GM13977 (cell line): ENCODE results near the gene HYAL4.
A peak's percentile ranks its signal among the peaks of the same experiment; 100 is the strongest.

Experiments
- DNase-seq: peaks from one replicate; pipeline ENCODE4 v3.0.0; 2012; ENCODE audit warnings: low spot score
- CTCF ChIP-seq: IDR thresholded peaks from 2 replicates; pipeline ENCODE4 v1.5.1; 2012; ENCODE audit warnings: mild to moderate bottlenecking, control low read depth; ENCODE audit not compliant: insufficient read depth; ENCODE audit errors: extremely low read depth, missing control alignments
- in situ Hi-C: fragments of 300-500 bp; cut with MboI; formaldehyde crosslinking; loops from one replicate; pipeline ENCODE4 v1.12.0; 2022; ENCODE audit warnings: low sequenced_read_pairs, low pct_unique_long_range_greater_than_20kb, mixed read lengths, inconsistent platforms; ENCODE audit not compliant: unreplicated experiment

The HYAL4 gene

DNA sequence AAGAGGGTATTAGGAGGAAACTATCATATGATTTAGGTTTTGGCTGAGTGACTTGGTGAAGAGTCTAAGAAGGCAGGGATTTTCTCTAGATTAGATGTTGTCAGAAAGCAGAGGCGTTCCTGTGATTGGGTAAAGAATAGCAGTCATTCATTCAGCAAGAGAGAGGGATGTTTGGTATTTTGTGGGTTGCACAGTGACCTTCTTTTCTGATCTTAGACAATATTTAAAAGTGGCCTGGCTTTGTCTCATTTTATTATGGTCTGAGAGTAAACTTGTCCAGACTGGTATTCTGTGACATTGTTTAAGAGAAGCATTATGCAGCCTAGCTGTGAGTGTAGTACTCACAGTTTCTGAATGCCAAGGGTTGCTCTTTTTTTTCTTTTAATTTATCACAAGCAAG is 18.5 kb downstream of the HYAL4 start:
- in situ Hi-C loops = loop anchor here (10.0 kb wide), 1 partner anchor 179 kb away; no protein-coding TSS in a partner anchor
- DNase-seq = no peak
- TF ChIP-seq CTCF = no peak

DNA sequence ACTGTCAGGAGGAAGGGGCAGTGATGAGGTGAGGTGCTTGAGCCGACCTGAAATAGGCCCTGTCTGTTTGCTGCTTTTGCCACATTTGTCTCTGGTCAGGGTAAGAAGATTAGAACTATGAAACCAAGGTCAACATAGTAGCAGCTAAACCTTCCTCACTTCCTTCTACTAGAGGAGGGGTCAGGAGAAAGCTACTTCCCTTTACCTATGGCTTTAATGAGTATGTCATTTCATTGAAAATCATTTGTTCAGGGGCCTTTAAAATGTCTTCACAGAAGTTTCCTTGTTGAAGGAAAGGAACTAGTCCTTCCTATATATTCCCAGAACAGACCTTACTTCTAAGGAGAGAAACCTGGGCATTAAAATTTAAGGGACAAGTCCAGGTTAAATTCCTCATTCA is 19.0 kb downstream of the HYAL4 start:
- no peak for TF ChIP-seq CTCF
- no peak for DNase-seq
- in situ Hi-C loops = loop anchor here (10.0 kb wide), 1 partner anchor 179 kb away; no protein-coding TSS in a partner anchor

- TF ChIP-seq CTCF = no peak
- no peak for DNase-seq
- in situ Hi-C loops = loop anchor here (10.0 kb wide), 1 partner anchor 180 kb away; no protein-coding TSS in a partner anchor
These were observed 19.5 kb downstream of the HYAL4 start for GRCh38 chr7:123864436-123864835.

DNA sequence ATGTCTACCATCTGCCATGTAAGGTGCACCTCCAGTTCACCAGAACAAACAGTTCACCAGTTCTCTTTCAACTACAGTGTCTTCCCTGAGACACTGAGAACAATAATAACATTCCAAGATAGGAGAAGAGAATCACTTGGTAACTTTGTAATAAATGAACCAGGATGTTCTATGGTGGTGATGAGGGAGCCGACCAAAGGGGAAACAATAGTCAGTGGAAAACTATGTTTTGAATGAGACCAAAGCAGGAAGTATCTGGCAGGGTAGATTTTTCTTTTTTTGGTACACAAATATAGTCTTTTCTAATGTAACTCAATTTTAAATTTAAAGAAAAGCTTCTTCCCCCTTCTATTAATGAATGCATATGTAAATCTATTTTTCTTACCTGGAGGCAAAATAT is 20.0 kb downstream of the HYAL4 start:
- in situ Hi-C loops = loop anchor here (10.0 kb wide), 1 partner anchor 180 kb away; no protein-coding TSS in a partner anchor
- TF ChIP-seq CTCF = no peak
- no peak for DNase-seq

- peak; percentile 26 for DNase-seq
- in situ Hi-C loops = loop anchor here (10.0 kb wide), 1 partner anchor 181 kb away; no protein-coding TSS in a partner anchor
- peak; percentile 69 for TF ChIP-seq CTCF
These were observed 20.6 kb downstream of the HYAL4 start for GRCh38 chr7:123865517-123866117.

DNA sequence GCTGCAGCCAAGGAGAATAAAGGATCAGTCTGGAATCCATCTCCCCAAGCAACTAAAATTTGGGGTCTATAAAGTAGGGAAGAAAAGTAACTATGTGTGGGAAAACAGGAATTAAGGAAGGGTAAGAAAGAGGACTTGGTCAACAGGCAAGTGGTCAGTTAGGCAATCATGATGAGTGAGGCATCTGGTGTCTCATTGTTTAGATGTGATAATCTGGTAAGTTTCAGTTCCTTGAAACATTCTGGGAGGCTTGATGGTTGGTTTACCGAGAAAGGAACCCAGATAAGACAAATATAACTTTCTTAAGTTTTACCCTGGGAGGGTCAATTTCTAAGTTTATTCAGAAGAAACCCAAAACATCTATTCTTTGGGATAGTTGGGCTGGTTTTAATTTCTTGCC is 22.3 kb downstream of the HYAL4 start:
- no peak for TF ChIP-seq CTCF
- in situ Hi-C loops = loop anchor here (10.0 kb wide), 1 partner anchor 182 kb away; no protein-coding TSS in a partner anchor
- DNase-seq = no peak
